ENCODE data around the gene GRIP2.

Gene GRIP2

DNA sequence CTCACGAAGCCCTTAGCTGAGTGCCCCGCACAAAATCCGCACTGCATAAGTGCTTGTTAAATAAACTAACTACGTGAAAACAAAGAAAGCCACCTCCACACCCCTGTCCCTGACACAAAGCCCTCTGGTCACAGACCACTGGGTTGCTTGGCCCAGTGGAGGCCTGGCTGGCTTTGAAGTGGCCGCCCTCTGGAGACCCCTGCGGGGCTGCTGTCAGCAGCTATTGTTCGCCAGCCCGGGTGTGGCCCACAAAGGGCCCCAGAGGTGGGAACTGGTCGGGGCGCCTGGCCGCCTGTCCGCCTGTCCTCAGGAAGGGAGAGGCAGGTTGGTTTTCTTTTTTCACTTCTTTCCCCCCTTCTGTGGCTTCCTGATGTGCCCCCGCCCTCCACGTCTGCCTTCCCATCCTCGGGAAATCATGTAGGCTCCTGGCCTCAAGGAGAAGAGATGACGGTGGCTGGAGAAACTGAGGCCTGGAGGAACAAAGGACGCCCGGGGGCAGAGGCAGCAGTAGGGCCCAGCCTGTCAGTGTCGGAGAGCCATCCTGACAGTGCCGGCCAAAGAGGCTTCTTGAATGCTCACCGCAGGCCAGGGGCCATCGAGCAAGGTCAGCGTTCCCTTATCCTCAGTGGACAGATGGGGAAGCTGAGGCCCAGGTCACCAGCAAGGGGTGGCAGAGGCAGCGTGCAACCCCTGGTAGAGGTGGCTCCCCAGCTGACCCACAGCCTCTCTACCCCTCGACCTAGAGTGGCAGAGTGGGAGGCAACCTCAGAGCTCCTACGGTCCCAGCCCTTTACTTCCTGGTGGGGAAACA lies 76.6 kb downstream of the GRIP2 start:
- DNase-seq, result no peak

DNA sequence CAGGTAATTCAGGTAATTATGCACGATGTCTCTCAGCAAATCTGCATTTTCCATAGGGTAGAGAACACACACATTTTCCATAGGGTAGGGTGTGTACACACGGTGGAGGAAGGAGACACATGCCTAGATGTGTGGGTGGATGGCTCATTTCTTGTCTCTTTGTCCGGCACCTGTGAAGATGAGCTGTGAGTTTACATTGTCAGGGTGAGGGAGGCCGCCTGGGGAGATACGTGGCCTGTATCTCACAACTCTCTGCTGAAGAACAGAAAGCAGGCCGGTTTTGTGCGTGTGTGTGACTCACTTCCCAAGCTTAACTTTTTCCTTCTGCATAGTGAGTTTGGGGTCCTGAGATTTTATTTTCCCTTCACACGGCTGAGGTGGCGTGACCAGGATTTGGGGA lies 77.4 kb downstream of the GRIP2 start:
- no peak for DNase-seq

DNA sequence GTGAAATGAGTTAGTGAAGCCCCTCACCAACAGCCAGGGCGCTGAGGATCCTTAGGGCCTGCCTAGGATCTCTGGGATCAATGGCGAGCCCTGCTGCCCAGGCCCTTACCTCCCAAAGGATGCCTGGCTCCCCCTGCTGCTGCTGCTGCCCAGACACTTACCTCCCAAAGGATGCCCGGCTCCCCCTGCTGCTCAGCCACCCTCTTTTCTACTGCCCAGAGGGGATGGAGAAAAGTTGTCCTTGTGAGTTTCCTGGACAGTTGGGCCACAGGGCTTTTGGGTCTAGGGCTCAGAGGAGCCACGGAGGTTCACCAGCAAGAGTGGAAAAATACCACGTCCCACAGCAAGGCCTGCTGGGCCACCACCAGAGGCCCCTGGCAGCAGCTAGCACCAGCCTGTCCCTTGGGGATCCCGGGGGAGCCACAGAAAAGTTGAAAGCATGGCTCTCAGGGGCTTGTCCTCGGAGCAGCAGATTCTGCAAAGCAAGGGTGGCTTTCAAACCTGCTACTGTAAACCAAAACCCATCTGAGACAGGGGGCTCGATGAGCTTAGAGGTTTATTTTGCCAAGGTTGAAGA lies 78.3 kb downstream of the GRIP2 start:
- peak; percentile 70 for DNase-seq

DNA sequence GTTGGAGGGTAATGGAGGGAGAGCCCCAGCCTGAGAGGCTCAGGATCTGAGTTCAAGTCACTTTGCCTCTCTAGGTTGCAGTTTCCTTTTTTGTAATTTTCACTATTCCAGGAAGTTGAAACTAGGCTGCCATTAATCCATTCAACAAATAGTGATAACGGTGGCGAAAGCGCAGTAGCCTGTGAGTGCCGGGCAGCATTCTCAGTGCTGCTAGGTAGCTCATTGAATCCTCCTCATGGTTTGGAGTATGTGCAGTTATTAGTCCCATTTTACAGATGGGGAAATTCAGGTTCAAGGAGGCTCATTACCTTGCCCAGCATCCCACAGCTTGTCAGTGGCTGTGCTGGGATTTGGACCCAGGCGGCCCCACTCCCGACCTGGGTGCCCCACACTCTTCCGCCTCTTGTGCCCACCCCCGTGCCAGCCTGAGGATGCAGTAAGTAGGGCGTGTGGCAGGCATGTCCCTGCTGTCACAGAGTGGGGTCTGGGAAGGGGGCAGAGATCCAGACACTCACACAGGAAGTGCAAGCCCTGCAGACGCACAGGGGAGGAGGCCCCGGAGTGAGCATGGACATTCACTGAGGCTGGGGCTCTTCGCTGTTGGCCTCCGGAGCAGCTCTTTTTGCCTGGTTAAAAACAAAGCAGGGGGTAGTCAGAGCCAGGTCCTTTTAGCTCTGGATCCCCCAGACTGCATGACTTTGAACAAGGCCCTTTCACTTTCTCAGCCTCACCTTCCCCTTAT lies 79.0 kb downstream of the GRIP2 start:
- no peak for DNase-seq

DNA sequence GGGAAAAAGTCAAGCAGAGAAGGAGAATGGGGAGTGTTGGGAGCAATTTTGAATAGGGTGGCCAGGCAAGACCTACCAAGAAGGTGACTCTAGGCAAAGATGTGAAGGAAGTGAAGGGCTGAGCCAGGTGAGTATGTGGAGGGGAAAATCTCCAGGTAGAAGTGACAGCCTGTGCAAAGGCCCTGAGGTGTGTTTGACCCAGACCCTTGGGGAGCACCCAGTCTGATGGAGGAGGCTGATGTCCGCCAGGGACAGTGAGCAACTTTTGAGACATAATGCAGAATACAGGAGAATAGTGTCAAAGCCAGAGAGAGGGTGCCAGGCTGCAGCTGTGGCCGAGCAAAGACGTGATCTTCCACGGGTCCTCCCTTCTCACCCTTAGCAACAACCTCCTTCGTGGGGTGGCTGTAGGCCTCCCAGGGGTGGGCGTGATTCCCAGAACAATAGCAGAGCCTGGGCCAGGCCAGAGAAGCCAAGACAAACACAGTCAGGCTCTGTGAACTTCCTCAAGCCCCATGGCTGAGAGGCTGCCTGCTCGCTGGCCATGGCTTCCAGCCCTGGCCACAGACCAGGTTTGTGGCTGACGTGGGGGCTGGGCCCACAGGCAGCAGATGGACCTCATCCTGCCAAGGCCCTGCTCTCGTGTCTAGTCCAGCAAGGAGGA lies 79.7 kb downstream of the GRIP2 start:
- no peak for DNase-seq

DNA sequence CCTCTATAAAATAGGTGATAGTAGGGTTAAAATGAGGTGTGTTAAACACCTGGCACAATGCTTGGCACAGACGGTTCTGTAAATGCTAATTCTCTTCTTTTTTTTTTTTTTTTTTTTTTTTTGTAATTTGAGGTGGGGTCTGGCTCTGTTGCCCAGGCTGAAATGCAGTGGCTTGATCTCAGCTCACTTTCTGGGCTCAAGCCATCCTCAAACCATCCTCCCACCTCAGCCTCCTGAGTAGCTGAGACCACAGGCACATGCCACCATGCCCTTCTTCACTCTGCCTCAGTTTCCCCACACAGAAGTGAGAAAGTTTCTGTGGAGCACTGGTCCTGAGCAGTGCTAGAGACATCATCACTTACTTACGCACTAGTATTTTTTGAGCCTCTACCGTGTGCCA lies 80.4 kb downstream of the GRIP2 start:
- no peak for DNase-seq

DNA sequence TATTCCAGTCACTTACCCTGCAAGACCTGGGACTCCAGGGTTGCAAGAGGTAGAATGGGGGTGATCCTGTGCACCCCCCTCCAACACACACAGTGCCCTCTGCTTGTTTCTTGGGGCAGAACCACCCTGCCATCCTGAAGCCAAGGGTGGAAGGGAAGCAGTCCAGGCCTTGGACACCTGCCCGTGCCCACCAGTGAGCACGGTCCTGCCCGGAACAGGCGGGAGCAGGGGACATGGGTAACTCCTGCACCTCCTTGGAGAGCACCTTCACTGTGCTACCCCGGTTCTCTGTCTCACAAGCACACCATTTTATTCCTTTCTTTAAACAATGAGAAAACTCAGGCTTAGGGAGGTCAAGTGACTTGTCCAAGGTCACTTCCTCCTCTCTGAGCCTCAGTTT lies 80.8 kb downstream of the GRIP2 start:
- DNase-seq, result no peak

DNA sequence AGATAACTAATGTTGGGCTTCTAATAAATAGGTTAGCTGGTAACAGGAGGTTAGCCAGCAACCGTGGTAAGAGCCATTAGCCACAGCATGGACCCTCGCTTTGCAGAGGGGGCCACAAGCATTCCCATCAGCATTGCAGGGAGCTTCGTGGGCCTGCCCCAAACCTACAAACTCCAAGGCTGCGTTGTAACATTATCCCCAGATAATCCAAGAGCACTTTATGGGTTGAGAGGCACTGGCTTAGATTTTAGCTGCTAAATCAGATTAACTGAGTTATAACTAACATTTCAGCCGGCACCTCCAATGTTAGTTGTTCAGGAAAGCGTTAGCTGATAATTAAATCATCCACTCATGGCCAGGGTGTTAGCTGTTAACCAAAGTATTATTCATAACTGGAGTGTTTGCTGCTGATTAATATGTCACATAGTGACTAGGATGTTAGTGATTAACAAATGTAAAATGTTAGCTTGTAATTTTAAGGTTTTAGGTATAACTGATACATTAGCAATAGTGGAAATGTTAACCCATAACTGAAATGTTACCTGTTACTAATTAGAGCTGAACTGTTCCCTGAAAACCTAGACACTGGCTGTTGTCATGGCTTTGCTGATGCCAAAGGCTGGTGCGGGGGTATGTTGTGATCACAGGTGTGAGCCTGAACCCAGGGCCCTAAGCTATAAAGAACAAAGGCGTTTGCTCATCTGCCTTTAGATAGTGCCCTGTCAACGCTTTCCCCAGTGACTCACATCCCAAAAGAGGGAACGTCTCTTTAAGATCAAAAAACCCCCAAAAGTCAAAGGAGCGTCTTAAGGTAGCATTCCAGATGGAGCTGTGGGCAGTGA lies 81.5 kb downstream of the GRIP2 start:
- no peak for DNase-seq

DNA sequence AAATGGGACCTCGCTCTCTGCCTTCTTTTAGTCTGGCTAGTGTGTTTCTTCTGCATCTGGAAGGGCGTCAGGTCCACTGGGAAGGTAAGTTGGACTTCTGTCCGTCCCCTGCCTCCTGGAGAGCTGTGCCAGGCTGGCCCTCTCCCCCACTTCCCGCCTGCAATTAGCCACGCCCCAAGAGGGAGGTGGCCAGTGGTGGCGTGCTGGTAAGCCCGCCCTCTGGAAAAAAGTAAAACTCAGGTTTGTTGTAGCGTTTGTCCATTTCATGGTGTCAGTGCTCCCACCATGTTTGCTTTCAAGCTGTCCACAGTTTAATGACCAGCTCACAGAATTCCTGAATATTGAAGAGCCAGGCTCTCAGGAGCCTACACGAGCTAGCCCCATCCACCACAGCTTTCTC lies 82.1 kb downstream of the GRIP2 start:
- no peak for DNase-seq

DNA sequence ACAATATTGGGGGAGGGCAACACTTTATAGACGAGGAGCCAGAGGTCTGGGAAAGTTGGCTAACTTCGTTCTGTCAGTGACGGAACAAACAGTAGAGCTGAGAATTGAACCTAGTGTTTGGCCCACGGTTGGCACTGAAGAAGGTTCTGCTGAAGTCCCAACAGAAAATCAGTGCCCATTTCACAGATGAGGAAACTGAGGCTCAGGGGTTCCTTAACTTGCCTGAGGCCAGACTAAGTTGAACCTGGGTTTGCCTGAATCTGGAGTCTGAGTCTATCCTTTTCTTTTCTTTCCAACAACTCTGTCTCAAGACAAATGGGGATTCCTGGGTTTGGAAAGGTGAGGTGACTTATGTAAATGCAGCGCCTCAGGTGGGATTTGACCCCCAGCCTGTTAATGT lies 82.7 kb downstream of the GRIP2 start:
- DNase-seq, result no peak

DNA sequence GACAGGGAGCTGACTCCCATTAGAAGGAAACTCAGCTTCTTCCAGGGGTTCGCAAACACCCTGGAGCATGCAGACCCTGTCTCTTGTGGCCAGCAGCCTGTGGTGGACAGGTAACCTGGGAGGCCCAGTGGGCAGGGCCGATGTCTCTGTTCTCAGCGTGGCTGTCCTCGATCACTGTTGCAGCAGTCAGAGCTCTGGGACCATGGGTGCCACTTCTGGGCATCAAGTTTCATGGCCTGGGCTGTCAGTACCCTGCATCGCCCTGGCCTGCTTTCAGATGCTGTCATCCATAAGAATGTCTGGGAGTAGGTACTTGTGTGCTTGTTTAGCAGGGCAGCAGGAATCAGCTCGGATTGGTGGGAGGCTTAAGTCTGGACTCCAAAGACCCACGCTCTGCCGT lies 83.3 kb downstream of the GRIP2 start:
- no peak for DNase-seq

DNA sequence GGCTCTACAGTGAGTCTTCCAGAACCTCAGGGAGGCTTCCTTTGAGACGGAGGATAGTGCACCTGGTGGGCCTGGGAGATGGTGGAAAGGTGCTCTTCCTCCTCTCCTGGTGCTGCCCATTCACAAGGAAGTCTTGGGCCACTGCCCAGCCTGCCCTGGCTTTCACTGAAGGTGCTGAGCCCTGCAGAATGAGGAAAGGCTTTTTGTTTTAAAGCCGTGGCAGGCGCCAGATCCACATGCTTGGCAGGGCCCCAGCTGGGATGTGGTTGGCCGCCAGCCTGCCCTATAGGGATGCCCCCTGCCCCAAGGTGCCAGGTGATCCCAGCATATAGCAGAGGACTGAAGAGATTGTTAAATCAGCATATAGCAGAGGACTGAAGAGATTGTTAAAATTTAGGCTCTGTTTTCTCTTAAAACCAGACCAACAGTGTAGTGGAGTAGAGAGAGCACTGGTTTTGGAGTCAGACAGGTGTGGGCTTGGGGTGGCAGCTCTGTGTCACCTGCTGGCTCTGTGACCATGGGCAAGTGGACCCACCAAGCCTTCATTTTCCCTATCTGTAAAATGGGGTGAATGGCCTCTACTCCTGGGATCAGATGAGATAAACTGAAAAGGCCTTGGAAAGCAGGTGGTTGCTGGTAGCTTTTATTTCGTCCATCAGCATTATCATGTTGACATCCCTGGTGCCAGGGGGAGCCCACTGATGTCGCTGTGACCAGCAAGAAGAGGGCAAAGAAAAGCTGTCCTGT lies 84.4 kb downstream of the GRIP2 start:
- no peak for DNase-seq

DNA sequence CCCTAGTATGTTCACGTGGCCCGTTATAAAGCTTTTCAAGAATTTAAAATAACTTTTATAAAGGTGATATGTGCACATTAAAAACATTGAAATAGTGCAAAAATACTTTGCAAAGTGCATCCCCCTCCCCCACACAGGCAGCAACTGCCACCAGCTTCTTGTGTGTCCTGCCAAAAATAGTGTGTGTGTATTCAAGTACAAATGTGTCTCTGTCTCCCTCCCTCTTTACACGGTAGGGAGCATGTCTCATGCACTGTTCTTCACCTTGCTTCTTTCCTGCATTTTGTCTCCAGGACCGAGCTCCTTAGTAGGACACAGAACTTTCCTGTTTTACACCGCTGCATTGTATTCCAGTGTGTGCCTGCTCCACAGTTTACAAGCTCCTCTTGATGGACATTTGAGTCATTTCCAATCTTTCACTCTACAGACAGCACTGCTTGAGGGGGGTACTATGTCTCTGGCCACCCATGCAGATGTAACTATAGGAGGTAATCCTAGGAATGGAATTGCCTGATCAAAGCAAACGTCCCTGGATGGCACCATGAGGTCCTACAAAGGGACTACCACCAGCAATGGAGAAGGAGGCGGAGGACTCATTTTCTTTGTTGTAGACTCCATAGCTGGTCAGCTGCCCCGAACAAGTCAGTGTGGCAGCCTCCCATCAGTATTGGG lies 85.4 kb downstream of the GRIP2 start:
- DNase-seq, result no peak

DNA sequence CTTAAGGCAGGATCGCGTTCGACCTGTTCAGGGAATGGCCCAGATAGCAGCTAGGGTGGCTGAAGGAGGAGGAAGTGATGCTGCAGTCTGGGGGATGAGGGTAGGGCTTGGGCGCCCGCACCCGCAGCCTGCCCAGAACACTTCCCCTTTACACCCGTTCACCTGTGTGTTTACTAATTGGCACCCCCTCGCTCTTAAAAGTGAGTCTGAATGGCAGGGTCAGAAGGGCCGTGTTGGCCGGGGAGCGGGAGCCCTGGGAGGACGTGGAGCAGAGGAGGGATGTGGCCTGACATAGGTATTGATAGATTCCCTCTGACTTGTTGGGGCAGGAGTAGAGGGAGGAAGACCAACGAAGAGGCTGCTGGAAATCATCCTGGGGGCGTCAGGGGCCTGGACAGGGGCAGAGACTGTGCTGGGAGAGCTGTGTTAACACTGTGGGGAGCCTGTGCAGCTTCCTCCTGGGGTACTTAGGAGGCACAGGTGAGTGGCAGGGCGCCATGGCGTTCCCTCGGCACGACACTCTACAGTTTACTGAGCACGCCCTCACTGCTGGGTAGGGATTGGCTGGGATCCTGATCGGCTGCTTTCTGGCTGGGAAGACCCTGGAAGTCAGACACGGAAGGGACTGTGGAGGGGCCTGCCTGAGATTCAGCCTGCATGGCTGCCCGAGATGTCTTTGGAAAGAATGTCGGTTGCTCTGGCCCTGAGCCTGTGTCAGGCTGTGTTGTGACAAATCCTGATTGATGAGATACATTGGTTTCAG lies 86.1 kb downstream of the GRIP2 start:
- DNase-seq, result no peak

DNA sequence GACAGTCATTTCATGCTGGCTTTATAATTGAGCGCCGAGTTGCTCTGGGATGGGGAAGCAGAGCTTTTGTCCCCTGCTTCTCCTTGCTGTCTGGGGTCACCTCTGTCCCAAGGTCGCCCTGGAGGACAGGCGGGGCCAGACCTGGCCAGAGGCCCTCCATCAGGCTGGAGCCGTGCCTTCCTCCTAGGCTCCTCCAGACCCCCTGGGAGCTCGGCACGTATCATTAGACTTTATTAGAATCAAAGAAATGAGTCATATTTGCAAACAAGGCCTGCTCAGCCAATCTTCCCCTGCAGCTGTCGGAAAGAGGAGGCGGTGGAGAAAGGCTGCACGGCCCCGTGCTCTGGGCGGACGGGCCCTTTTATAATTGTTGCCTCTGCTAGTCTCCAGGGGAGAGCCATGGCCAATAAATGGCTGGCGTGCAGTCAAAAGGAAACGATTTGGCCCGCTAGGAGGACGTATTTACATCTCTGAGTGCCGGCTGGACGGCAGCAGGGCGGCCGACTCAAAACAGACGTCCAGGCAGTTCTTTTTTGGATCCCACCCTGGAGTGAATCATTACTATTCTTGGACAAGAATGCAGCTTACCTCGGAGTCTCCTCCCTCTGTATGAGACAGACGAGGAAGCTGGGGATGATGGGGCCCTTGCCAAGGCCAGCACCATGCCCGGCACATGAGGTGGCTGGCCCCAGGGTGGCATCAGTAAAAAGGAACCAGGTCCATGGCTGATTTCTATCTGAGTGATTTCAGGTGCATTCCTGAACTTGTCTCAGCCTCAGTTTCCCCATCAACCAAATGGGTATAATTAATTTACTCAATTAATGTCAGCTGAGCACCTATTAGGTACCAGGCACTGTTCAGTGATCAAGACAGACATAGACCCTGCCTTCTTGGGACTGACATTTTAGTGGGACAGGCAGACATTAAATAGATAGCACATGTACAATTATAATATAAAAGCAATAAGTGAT lies 87.1 kb downstream of the GRIP2 start:
- DNase-seq, result no peak

DNA sequence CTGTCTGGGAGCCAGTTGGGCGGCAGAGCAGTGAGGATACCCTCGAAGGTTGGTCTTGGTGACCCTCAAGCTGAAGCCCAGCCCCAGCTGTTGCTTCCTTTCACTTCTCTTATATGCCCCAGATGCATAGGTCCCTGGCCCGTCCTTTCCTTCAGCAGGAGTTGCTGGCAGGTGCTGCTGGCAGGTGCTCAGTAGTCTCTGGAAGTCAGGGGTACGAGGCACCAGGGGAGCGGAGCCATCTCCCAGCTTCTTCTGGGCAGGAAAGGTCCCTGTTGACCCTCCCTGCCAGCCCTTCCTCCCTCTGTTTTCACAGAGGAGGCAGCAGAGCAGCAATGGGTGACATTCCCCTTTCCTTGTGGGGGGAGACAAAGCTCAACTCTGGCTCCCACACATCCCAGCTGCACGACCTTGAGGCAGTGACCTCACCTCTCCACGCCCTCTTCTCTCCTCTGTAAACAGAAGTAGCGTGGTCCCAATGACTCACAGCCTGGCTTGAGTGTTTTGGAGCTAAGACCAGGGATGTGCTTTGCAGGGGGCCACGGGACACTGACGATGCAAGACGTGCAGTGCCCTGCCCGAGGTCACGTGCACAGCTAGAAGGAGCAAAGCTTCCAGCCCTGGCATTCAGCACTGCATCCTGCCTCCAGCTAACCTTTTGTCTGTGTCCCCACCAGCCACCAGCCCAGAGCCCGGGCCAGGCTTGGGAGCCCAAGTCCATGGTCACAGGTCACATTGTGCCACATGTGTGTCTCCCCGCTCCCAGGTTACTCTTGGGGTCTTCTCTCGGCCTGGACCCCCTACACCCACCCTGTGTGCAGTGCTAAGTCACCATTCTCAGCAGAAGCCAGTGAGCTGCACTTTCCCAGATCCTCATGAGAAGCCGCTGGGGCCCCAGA lies 88.0 kb downstream of the GRIP2 start:
- no peak for DNase-seq

DNA sequence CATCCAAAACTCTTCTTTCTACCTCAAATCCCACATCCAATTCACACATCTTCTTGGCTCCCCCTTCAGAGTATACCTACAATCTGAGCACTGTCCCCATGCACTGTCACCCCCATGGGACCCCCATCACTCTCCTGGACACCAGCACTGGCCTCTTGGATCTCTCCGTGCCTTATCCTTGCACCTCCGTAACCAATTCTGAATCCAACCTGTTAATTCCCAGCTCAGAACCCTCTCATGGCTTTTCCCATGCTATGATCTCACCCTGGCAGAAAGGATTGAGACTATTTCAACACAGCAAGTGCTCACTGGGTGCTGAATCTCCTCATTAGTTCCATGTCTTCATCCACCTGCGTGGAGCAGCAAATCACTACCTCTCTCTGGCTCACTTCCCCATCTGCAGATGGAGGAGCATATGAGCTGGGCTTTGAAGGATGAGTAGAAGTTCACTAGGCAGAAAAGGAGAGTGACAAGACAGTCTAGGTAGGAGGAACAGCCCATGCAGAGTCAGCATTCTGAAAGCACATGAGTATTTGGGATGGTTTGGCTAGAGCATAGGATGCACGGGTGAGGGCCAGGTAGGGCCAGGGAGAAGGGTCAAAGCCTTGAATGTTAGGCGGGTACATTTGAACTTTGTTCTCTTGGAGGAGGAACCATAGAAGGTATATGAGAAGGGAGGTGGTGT lies 89.1 kb downstream of the GRIP2 start:
- no peak for DNase-seq

DNA sequence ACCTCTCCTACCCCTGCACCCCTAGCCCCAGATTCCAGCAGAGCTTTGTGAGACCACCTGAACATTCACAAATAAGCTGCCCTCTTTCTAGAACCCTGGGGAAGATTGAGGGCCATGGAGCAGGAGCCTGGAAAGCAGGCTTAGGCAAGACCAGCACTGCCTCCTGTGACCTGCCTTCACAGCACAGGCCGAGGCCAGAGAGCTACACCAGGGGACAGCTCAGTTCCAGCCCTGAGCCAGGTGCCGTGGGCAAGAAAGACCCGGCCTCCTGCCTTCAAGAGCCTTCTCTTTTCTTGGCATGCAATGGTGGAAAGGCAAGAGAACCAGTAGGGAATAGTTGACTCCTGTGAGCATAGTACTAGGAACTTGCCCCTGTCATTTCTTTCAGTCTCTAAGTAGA lies 89.6 kb downstream of the GRIP2 start:
- no peak for DNase-seq

Data from CD4-positive, alpha-beta T cell treated with Interleukin-17A for 4 hours (primary cell).